Brain microvascular endothelial cell (primary cell): Measurements from ENCODE around the gene CDK14.

Experiments
- DNase-seq: peaks from one replicate; pipeline ENCODE4 v3.0.0-alpha.2; 2020
- H3K27ac ChIP-seq: fragments of 250-450 bp; sonication (Bioruptor Pico); 2 replicates; pipeline ENCODE4 v1.5.1; 2020; ENCODE audit warnings: mild to moderate bottlenecking, moderate library complexity
- H3K27me3 ChIP-seq: fragments of 250-450 bp; sonication (Bioruptor Pico); replicated peaks from 2 replicates; pipeline ENCODE4 v1.5.1; 2020; ENCODE audit warnings: mild to moderate bottlenecking
- H3K36me3 ChIP-seq: fragments of 250-450 bp; sonication (Bioruptor Pico); replicated peaks from 2 replicates; pipeline ENCODE4 v1.5.1; 2020; ENCODE audit warnings: mild to moderate bottlenecking
- H3K4me3 ChIP-seq: 2 replicates; pipeline ENCODE4 v1.5.1; 2011; ENCODE audit warnings: low read depth, mild to moderate bottlenecking, control low read depth, low read length, moderate library complexity
- CTCF ChIP-seq: IDR thresholded peaks from 2 replicates; pipeline ENCODE4 v1.5.1; 2011; ENCODE audit warnings: low read depth, mild to moderate bottlenecking, moderate library complexity, low read length, control low read depth, inconsistent platforms; ENCODE audit errors: missing control alignments
- in situ Hi-C: cut with HindIII; loops from 2 replicates; pipeline ENCODE4 v1.10.0; 2017; ENCODE audit warnings: low sequenced_read_pairs, low pct_ligation_motif_present

CDK14 gene

GRCh38 chr7:91233212-91233611, 637.1 kb downstream of the CDK14 start:
- Histone ChIP-seq H3K36me3 (no peaks in the 10 kb centered on the region), H3K27ac (no peak overlapping the region), H3K27me3 (no peaks in the 10 kb centered on the region), H3K4me3 (no peak overlapping the region)
- TF ChIP-seq CTCF = no peak
- in situ Hi-C loops = no loop called here
- DNase-seq = no peak

GRCh38 chr7:91235211-91235832, 639.2 kb downstream of the CDK14 start:
- Histone ChIP-seq H3K36me3 (no peaks in the 10 kb centered on the region), H3K4me3 (no peak overlapping the region), H3K27ac (no peak overlapping the region), H3K27me3 (no peaks in the 10 kb centered on the region)
- in situ Hi-C loops = no loop called here
- no peak for DNase-seq
- TF ChIP-seq CTCF = no peak

- in situ Hi-C loops = no loop called here
- H3K27me3 ChIP-seq = no peaks in the 10 kb centered on the region
- no peak for TF ChIP-seq CTCF
- peak; percentile 71 for DNase-seq
- H3K4me3 ChIP-seq = no peak overlapping the region
- H3K27ac ChIP-seq = no peak overlapping the region
- H3K36me3 ChIP-seq = no peaks in the 10 kb centered on the region
Measured at GRCh38 chr7:91239171-91239604, 643.1 kb downstream of the CDK14 start.

- Histone ChIP-seq H3K27ac (no peak overlapping the region), H3K36me3 (no peaks in the 10 kb centered on the region), H3K27me3 (no peaks in the 10 kb centered on the region), H3K4me3 (no peak overlapping the region)
- in situ Hi-C loops = no loop called here
- TF ChIP-seq CTCF = no peak
- DNase-seq = no peak
Measured at GRCh38 chr7:91239772-91240171, 643.7 kb downstream of the CDK14 start.

GRCh38 chr7:91240376-91240941, 644.3 kb downstream of the CDK14 start:
- no peaks in the 10 kb centered on the region for H3K36me3 ChIP-seq
- H3K4me3 ChIP-seq = no peak overlapping the region
- H3K27me3 ChIP-seq = no peaks in the 10 kb centered on the region
- no peak overlapping the region for H3K27ac ChIP-seq
- in situ Hi-C loops = no loop called here
- DNase-seq = no peak
- TF ChIP-seq CTCF = no peak
